GM12872 (cell line): ENCODE measurements around the gene THSD4.

Experiments used
- CTCF ChIP-seq: IDR thresholded peaks from 3 replicates; pipeline ENCODE4 v1.5.1; 2011; ENCODE audit warnings: low read depth, mild to moderate bottlenecking, low read length, moderate library complexity; ENCODE audit not compliant: insufficient read depth

Gene THSD4

GRCh38 chr15:71755092-71755970 is 640.1 kb downstream of the THSD4 start:
- no peak for TF ChIP-seq CTCF

GRCh38 chr15:71756599-71757352 is 641.5 kb downstream of the THSD4 start:
- TF ChIP-seq CTCF = no peak

- TF ChIP-seq CTCF = no peak
Measured at GRCh38 chr15:71757741-71758530, 642.7 kb downstream of the THSD4 start.

GRCh38 chr15:71758711-71759110 is 643.4 kb downstream of the THSD4 start:
- TF ChIP-seq CTCF = no peak

- no peak for TF ChIP-seq CTCF
Measured at GRCh38 chr15:71760852-71761251, 645.6 kb downstream of the THSD4 start.

- no peak for TF ChIP-seq CTCF
Measured at GRCh38 chr15:71761649-71762048, 646.4 kb downstream of the THSD4 start.

- no peak for TF ChIP-seq CTCF
Measured at GRCh38 chr15:71768184-71768583, 652.9 kb downstream of the THSD4 start.
